Mucosa of rectum (tissue), 2 donors: ENCODE measurements around the gene MPL.

Experiments
- H3K27ac ChIP-seq, 2 donors: one replicate each; pipeline ENCODE4 v1.7.0; 2013; ENCODE audit warnings: inconsistent platforms in 2 of 2, low read depth in 2 of 2, low read length in 2 of 2
- H3K27me3 ChIP-seq, 2 donors: one replicate each; pipeline ENCODE4 v1.7.0; 2013; ENCODE audit warnings: low read length in 2 of 2; ENCODE audit not compliant: control insufficient read depth in 2 of 2, insufficient read depth in 2 of 2
- H3K36me3 ChIP-seq, 2 donors: one replicate each; pipeline ENCODE4 v1.7.0; 2013; ENCODE audit warnings: low read length in 2 of 2; ENCODE audit not compliant: control insufficient read depth in 2 of 2, insufficient read depth in 2 of 2
- H3K4me1 ChIP-seq, 2 donors: one replicate each; pipeline ENCODE4 v1.7.0; 2013; ENCODE audit warnings: low read length in 2 of 2, mild to moderate bottlenecking in 1 of 2; ENCODE audit not compliant: control insufficient read depth in 2 of 2, insufficient read depth in 2 of 2
- H3K4me3 ChIP-seq, 2 donors: one replicate each; pipeline ENCODE4 v1.7.0; 2013; ENCODE audit warnings: low read length in 2 of 2
- H3K9ac ChIP-seq, 2 donors: one replicate each; pipeline ENCODE4 v1.7.0; 2013; ENCODE audit warnings: low read length in 2 of 2, low read depth in 1 of 2, mild to moderate bottlenecking in 1 of 2
- H3K9me3 ChIP-seq, 2 donors: one replicate each; pipeline ENCODE4 v1.7.0; 2013; ENCODE audit warnings: low read length in 2 of 2; ENCODE audit not compliant: control insufficient read depth in 2 of 2
- donor health status: healthy.
- donor health status: Normal muscosa, but diverticular disease.

Gene MPL

GRCh38 chr1:43298055-43298454 is 39.6 kb upstream of the MPL start:
- no peaks in the 10 kb centered on the region for H3K36me3 ChIP-seq
- peaks cover 30 to 42% of the 10 kb centered on the region in 2 donors for H3K4me1 ChIP-seq
- H3K9ac ChIP-seq = no peak overlapping the region
- H3K27me3 ChIP-seq = no peaks in the 10 kb centered on the region
- no peaks in the 10 kb centered on the region for H3K9me3 ChIP-seq
- no peak overlapping the region for H3K27ac ChIP-seq
- H3K4me3 ChIP-seq = no peak overlapping the region

GRCh38 chr1:43299101-43299500 is 38.5 kb upstream of the MPL start:
- Histone ChIP-seq H3K9me3 (no peaks in the 10 kb centered on the region), H3K9ac (no peak overlapping the region), H3K4me1 (peaks cover 35 to 42% of the 10 kb centered on the region in 2 donors), H3K4me3 (no peak overlapping the region), H3K27ac (no peak overlapping the region), H3K36me3 (no peaks in the 10 kb centered on the region), H3K27me3 (no peaks in the 10 kb centered on the region)

- Histone ChIP-seq H3K36me3 (no peaks in the 10 kb centered on the region), H3K9me3 (no peaks in the 10 kb centered on the region), H3K27ac (peak within 1 kb of the TSS; percentile 73 to 83), H3K4me1 (peaks cover 29 to 33% of the 10 kb centered on the region in 2 donors), H3K9ac (peak within 1 kb of the TSS in 1 of 2 donors; percentile 34), H3K4me3 (peak within 1 kb of the TSS in 1 of 2 donors; percentile 17), H3K27me3 (no peaks in the 10 kb centered on the region)
Observed at GRCh38 chr1:43300378-43301094, 37.1 kb upstream of the MPL start, which contains the start of gene TIE1. TIE1 (plus strand) TSS chr1:43300982; CDS start chr1:43301072, 90 bp downstream.

DNA sequence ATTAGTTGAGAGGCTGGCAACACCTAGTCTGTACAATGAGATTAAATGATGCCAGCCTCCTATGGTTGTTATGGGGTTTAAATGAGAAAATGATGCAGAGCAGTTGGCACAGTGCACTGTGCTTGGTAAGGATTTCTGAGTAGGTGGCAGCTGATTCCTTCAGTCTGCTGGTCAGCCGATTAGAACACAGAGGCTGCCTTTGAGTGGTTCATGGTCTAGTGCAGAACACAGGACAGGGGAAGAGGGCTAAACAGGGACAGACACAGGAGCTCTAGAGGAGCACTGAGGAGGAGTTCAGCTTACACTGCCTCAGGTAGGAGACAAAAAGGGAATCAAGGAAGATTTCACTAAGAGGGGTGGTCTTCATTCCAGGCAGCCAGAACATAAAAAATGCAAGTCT is 35.4 kb upstream of the MPL start:
- H3K4me3 ChIP-seq = peak overlapping the region in 1 of 2 donors; percentile 41
- H3K36me3 ChIP-seq = no peaks in the 10 kb centered on the region
- peaks cover 25 to 28% of the 10 kb centered on the region in 2 donors for H3K4me1 ChIP-seq
- peak overlapping the region; percentile 73 to 83 for H3K27ac ChIP-seq
- peak overlapping the region; percentile 26 to 34 for H3K9ac ChIP-seq
- no peaks in the 10 kb centered on the region for H3K27me3 ChIP-seq
- H3K9me3 ChIP-seq = no peaks in the 10 kb centered on the region

GRCh38 chr1:43302721-43303470 is 34.7 kb upstream of the MPL start:
- Histone ChIP-seq H3K27ac (peak overlapping the region; percentile 83), H3K4me3 (peak overlapping the region in 1 of 2 donors; percentile 41), H3K9ac (peak overlapping the region; percentile 26 to 44), H3K27me3 (no peaks in the 10 kb centered on the region), H3K9me3 (no peaks in the 10 kb centered on the region), H3K36me3 (no peaks in the 10 kb centered on the region), H3K4me1 (peaks cover 25 to 28% of the 10 kb centered on the region in 2 donors)

GRCh38 chr1:43303471-43304313 is 33.9 kb upstream of the MPL start:
- peak overlapping the region in 1 of 2 donors; percentile 44 for H3K9ac ChIP-seq

DNA sequence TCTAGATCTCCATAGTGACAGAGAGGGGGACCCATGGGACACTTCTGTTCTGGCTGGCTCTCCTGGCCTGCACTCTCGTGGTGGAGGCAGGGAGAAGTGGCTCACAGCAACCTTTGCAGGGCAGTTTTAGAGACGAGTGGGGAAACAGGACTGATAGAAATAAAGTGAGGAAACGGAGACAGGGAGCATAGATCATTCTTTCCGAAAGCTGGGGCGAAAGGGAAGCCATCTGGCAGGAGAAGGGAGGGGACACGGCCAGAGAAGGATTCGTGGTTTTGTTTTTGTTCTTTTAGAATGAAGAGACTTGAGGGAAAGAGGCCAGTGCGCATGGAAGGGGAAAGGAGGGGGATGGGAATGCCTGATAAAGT is 33.3 kb upstream of the MPL start:
- Histone ChIP-seq H3K4me3 (no peak overlapping the region), H3K4me1 (peaks cover 25 to 28% of the 10 kb centered on the region in 2 donors), H3K36me3 (no peaks in the 10 kb centered on the region), H3K9ac (peak overlapping the region in 1 of 2 donors; percentile 22), H3K27me3 (no peaks in the 10 kb centered on the region), H3K27ac (peak overlapping the region; percentile 81 to 83), H3K9me3 (no peaks in the 10 kb centered on the region)

More at GRCh38 chr1:43303471-43304313, 33.9 kb upstream of the MPL start:
- Histone ChIP-seq H3K36me3 (no peaks in the 10 kb centered on the region), H3K27ac (peak overlapping the region; percentile 81 to 83), H3K9me3 (no peaks in the 10 kb centered on the region), H3K27me3 (no peaks in the 10 kb centered on the region), H3K4me1 (peaks cover 25 to 28% of the 10 kb centered on the region in 2 donors), H3K4me3 (peak overlapping the region in 1 of 2 donors; percentile 17)

GRCh38 chr1:43304771-43305300 is 32.8 kb upstream of the MPL start:
- no peak overlapping the region for H3K9ac ChIP-seq
- no peak overlapping the region for H3K27ac ChIP-seq

DNA sequence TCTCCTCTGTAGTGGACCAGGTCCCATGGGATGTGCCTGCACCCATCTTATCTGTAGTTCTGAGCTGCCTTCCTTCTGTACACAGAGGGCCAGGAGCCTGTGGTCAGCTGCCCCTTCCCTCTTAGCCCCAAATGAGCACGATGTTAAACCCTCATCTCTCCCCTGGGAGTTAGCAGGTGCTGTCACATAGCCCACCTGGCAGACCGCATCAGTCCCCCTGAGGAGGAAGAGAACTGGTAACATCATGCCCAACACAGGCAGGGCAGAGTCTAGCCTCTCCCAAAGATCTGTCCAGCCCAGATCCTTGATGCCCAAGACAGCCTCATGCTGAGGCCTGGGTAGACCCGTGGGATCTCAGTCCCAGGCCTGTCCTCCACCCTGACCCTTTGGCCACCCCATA is 32.2 kb upstream of the MPL start:
- Histone ChIP-seq H3K27ac (no peak overlapping the region), H3K36me3 (no peaks in the 10 kb centered on the region), H3K9ac (no peak overlapping the region), H3K9me3 (no peaks in the 10 kb centered on the region), H3K4me3 (no peak overlapping the region), H3K27me3 (no peaks in the 10 kb centered on the region), H3K4me1 (peaks cover 25 to 28% of the 10 kb centered on the region in 2 donors)

More at GRCh38 chr1:43304771-43305300, 32.8 kb upstream of the MPL start:
- Histone ChIP-seq H3K27me3 (no peaks in the 10 kb centered on the region), H3K9me3 (no peaks in the 10 kb centered on the region), H3K4me1 (peaks cover 25 to 28% of the 10 kb centered on the region in 2 donors), H3K4me3 (no peak overlapping the region), H3K36me3 (no peaks in the 10 kb centered on the region)
